IMR-90 (cell line): ENCODE measurements around the gene CTIF. TPM values are rescaled to one million over a fixed set of nuclear protein-coding genes. Genes with fewer than 3 reads are reported as not detected.

Experiments used
- ATAC-seq: fragments of 200-7000 bp; cut with Tn5 transposase; 2 replicates; pipeline ENCODE4 v1.9.1; 2020; ENCODE audit warnings: low read depth, mild to moderate bottlenecking, moderate library complexity
- BruUV-seq: library from RNA; stranded (reverse); fragments of 400-500 nt; replicated peaks from 2 replicates; lab custom pipeline; 2021; lab: Mats Ljungman, UMichigan
- CTCF ChIA-PET: fragments of 300-600 bp; formaldehyde crosslinking; extraction: SDS; loops from one replicate; lab custom pipeline; 2021; ENCODE audit warnings: antibody characterized with exemption; lab: Yijun Ruan, JAX
- POLR2A ChIA-PET: fragments of 300-600 bp; sonication (Branson Sonifier 250); formaldehyde crosslinking; loops from one replicate; lab custom pipeline; 2022; ENCODE audit warnings: antibody characterized with exemption; ENCODE audit not compliant: unreplicated experiment; lab: Charles Lee
- DNase-seq: peaks from one replicate; pipeline ENCODE4 v3.0.0; 2013
- H2AFZ ChIP-seq: replicated peaks from 2 replicates; pipeline ENCODE3; 2013; ENCODE audit warnings: low read length, mild to moderate bottlenecking; ENCODE audit not compliant: poor library complexity
- H2AK5ac ChIP-seq: 2 replicates; pipeline ENCODE4 v1.6.1; 2013; ENCODE audit warnings: low read depth, low read length, inconsistent platforms
- H2AK9ac ChIP-seq: replicated peaks from 2 replicates; pipeline ENCODE3; 2013; ENCODE audit warnings: mild to moderate bottlenecking, low read depth, low read length, moderate library complexity; ENCODE audit not compliant: poor library complexity
- H2BK120ac ChIP-seq: 2 replicates; pipeline ENCODE4 v1.6.1; 2013; ENCODE audit warnings: low read depth, low read length, inconsistent platforms
- H2BK15ac ChIP-seq: 3 replicates; pipeline ENCODE4 v1.6.1; 2013; ENCODE audit warnings: low read depth, low read length, inconsistent platforms
- H2BK20ac ChIP-seq: 2 replicates; pipeline ENCODE4 v1.6.1; 2013; ENCODE audit warnings: low read depth, mild to moderate bottlenecking, inconsistent platforms, low read length, moderate library complexity
- H2BK5ac ChIP-seq: 2 replicates; pipeline ENCODE4 v1.6.1; 2013; ENCODE audit warnings: mild to moderate bottlenecking, low read depth, low read length, inconsistent platforms; ENCODE audit not compliant: poor library complexity, severe bottlenecking
- H3K14ac ChIP-seq: replicated peaks from 2 replicates; pipeline ENCODE4 v1.6.1; 2013; ENCODE audit warnings: low read depth, low read length, inconsistent platforms
- H3K18ac ChIP-seq: 2 replicates; pipeline ENCODE4 v1.6.1; 2013; ENCODE audit warnings: low read depth, low read length, control low read depth
- H3K23ac ChIP-seq: 2 replicates; pipeline ENCODE4 v1.6.1; 2013; ENCODE audit warnings: low read depth, low read length, inconsistent platforms
- H3K27ac ChIP-seq: 2 replicates; pipeline ENCODE4 v1.5.1; 2013; ENCODE audit warnings: mild to moderate bottlenecking, control low read depth, low read length; ENCODE audit not compliant: insufficient read depth
- H3K27me3 ChIP-seq: 2 replicates; pipeline ENCODE4 v1.6.1; 2013; ENCODE audit warnings: low read length; ENCODE audit not compliant: control insufficient read depth, insufficient read depth
- H3K36me3 ChIP-seq: 2 replicates; pipeline ENCODE4 v1.6.1; 2013; ENCODE audit warnings: low read length, mixed read lengths; ENCODE audit not compliant: control insufficient read depth, insufficient read depth
- H3K4ac ChIP-seq: 2 replicates; pipeline ENCODE4 v1.6.1; 2013; ENCODE audit warnings: low read depth, low read length, inconsistent platforms
- H3K4me1 ChIP-seq: 2 replicates; pipeline ENCODE4 v1.6.1; 2013; ENCODE audit warnings: low read length, mixed read lengths; ENCODE audit not compliant: control insufficient read depth, insufficient read depth
- H3K4me2 ChIP-seq: 2 replicates; pipeline ENCODE4 v1.6.1; 2013; ENCODE audit warnings: low read depth, mild to moderate bottlenecking, control low read depth, low read length, moderate library complexity
- H3K4me3 ChIP-seq: 2 replicates; pipeline ENCODE4 v1.5.1; 2013; ENCODE audit warnings: low read depth, mild to moderate bottlenecking, control low read depth, low read length, moderate library complexity; ENCODE audit not compliant: insufficient read depth
- H3K56ac ChIP-seq: 2 replicates; pipeline ENCODE4 v1.6.1; 2013; ENCODE audit warnings: low read length, inconsistent platforms; ENCODE audit not compliant: insufficient read depth; ENCODE audit errors: extremely low read depth
- H3K79me1 ChIP-seq, 2 experiments: 2 replicates each; pipeline ENCODE4 v1.6.1; 2013; ENCODE audit warnings: low read length in 2 of 2, inconsistent platforms in 1 of 2, low read depth in 1 of 2
- H3K9ac ChIP-seq: 2 replicates; pipeline ENCODE4 v1.6.1; 2013; ENCODE audit warnings: low read depth, low read length, control low read depth
- H3K9me1 ChIP-seq: 2 replicates; pipeline ENCODE4 v1.6.1; 2013; ENCODE audit warnings: low read length, inconsistent platforms; ENCODE audit not compliant: insufficient read depth
- H3K9me3 ChIP-seq: 2 replicates; pipeline ENCODE4 v1.6.1; 2013; ENCODE audit warnings: low read length; ENCODE audit not compliant: control insufficient read depth, insufficient read depth
- H4K20me1 ChIP-seq: 2 replicates; pipeline ENCODE4 v1.6.1; 2013; ENCODE audit warnings: low read length, inconsistent platforms; ENCODE audit not compliant: insufficient read depth
- H4K5ac ChIP-seq: 2 replicates; pipeline ENCODE4 v1.6.1; 2013; ENCODE audit warnings: mild to moderate bottlenecking, low read depth, low read length, control low read depth
- H4K8ac ChIP-seq, 2 experiments: 2 replicates each; pipeline ENCODE4 v1.6.1; 2013; ENCODE audit warnings: low read depth in 2 of 2, low read length in 2 of 2, control low read depth in 1 of 2, inconsistent platforms in 1 of 2
- H4K91ac ChIP-seq: 2 replicates; pipeline ENCODE4 v1.6.1; 2013; ENCODE audit warnings: low read depth, low read length, inconsistent platforms; ENCODE audit not compliant: insufficient read depth
- BHLHE40 ChIP-seq: fragments of 150-350 bp; IDR thresholded peaks from 2 replicates; pipeline ENCODE4 v1.6.1; 2016; ENCODE audit warnings: mild to moderate bottlenecking, low read depth, low read length
- CEBPB ChIP-seq: IDR thresholded peaks from 2 replicates; pipeline ENCODE4 v1.6.1; 2012; ENCODE audit warnings: low read depth, low read length, improper control_type of control experiment
- FOS ChIP-seq: fragments of 150-350 bp; IDR thresholded peaks from 2 replicates; pipeline ENCODE4 v1.6.1; 2016; ENCODE audit warnings: low read depth, low read length
- MAFK ChIP-seq: IDR thresholded peaks from 2 replicates; pipeline ENCODE4 v1.6.1; 2012; ENCODE audit warnings: low read depth, low read length, improper control_type of control experiment
- MAZ ChIP-seq: IDR thresholded peaks from 2 replicates; pipeline ENCODE4 v1.6.1; 2012; ENCODE audit warnings: low read depth, mild to moderate bottlenecking, low read length, improper control_type of control experiment, moderate library complexity, borderline replicate concordance
- MXI1 ChIP-seq: IDR thresholded peaks from 2 replicates; pipeline ENCODE4 v1.6.1; 2012; ENCODE audit warnings: low read depth, mild to moderate bottlenecking, low read length, moderate library complexity, borderline replicate concordance
- NFE2L2 ChIP-seq: fragments of 150-350 bp; IDR thresholded peaks from 2 replicates; pipeline ENCODE4 v1.6.1; 2016; ENCODE audit warnings: low read depth, mild to moderate bottlenecking, low read length
- POLR2A ChIP-seq: IDR thresholded peaks from 2 replicates; pipeline ENCODE4 v1.6.1; 2012; ENCODE audit warnings: mild to moderate bottlenecking, low read depth, low read length
- RAD21 ChIP-seq: IDR thresholded peaks from 2 replicates; pipeline ENCODE4 v1.6.1; 2012; ENCODE audit warnings: low read length, improper control_type of control experiment
- RCOR1 ChIP-seq: IDR thresholded peaks from 2 replicates; pipeline ENCODE4 v1.6.1; 2012; ENCODE audit warnings: mild to moderate bottlenecking, low read length, improper control_type of control experiment; ENCODE audit not compliant: insufficient replicate concordance
- RFX5 ChIP-seq: IDR thresholded peaks from 2 replicates; pipeline ENCODE4 v1.8.0; 2012; ENCODE audit warnings: low read depth, mild to moderate bottlenecking, low read length, moderate library complexity
- WGBS, 2 experiments: methylation state at CpG; one replicate each; pipeline versions ENCODE4 v1.1.5 to v1.1.7; 2013; ENCODE audit warnings: missing lambda C conversion rate in 2 of 2; ENCODE audit not compliant: insufficient read length in 1 of 2; ENCODE audit errors: extremely low coverage in 2 of 2; 5-methylcytosine and 5-hydroxymethylcytosine counted together
- dilution Hi-C: fragments of 300-500 bp; cut with HindIII; formaldehyde crosslinking; loops from one replicate; pipeline ENCODE4 v1.14.3; 2018; ENCODE audit warnings: low sequenced_read_pairs; ENCODE audit not compliant: unreplicated experiment
- in situ Hi-C: fragments of 300-500 bp; cut with MboI; formaldehyde crosslinking; loops from 3 replicates; pipeline ENCODE4 v1.14.3; 2019; ENCODE audit warnings: low sequenced_read_pairs, inconsistent platforms, mixed read lengths
- intact Hi-C: fragments of 100-400 bp; cut with micrococcal nuclease; formaldehyde crosslinking; loops from 2 replicates; pipeline ENCODE4 v1.10.0; 2022
- polyA plus RNA-seq, 3 experiments: library from polyadenylated mRNA; depleted of rRNA; stranded (reverse); fragments of >200 nt; gene quantifications; 2 replicates each; pipeline ENCODE4 v1.2.3, GENCODE V29; 2012; ENCODE audit warnings: low replicate concordance in 1 of 3
- total RNA-seq: library from RNA; depleted of rRNA; stranded (reverse); fragments of >200 nt; gene quantifications from 2 replicates; pipeline ENCODE4 v1.2.3, GENCODE V29; 2012
- TF ChIP-seq, protein P1 (sequence below): conservative IDR thresholded peaks from 2 replicates; pipeline ENCODE4 v1.5.1; 2012; ENCODE audit warnings: mild to moderate bottlenecking, low read depth, low read length, improper control_type of control experiment
- TF ChIP-seq, protein P2 (sequence below): fragments of 150-350 bp; IDR thresholded peaks from 2 replicates; pipeline ENCODE4 v1.6.1; 2016; ENCODE audit warnings: low read depth, mild to moderate bottlenecking, low read length, moderate library complexity, borderline replicate concordance

The CTIF gene
- total and polyA plus RNA-seq, 2 of the 4 experiments (the other 2 are of a cell fraction), result 25.1 to 57.0 TPM

GRCh38 chr18:48835119-48835518, 296.3 kb downstream of the CTIF start (continued):
- TF ChIP-seq, protein P1, sequence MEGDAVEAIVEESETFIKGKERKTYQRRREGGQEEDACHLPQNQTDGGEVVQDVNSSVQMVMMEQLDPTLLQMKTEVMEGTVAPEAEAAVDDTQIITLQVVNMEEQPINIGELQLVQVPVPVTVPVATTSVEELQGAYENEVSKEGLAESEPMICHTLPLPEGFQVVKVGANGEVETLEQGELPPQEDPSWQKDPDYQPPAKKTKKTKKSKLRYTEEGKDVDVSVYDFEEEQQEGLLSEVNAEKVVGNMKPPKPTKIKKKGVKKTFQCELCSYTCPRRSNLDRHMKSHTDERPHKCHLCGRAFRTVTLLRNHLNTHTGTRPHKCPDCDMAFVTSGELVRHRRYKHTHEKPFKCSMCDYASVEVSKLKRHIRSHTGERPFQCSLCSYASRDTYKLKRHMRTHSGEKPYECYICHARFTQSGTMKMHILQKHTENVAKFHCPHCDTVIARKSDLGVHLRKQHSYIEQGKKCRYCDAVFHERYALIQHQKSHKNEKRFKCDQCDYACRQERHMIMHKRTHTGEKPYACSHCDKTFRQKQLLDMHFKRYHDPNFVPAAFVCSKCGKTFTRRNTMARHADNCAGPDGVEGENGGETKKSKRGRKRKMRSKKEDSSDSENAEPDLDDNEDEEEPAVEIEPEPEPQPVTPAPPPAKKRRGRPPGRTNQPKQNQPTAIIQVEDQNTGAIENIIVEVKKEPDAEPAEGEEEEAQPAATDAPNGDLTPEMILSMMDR, result no peak
- no peak for TF ChIP-seq NFE2L2

GRCh38 chr18:48835745-48836170, 296.9 kb downstream of the CTIF start:
- H3K79me1 ChIP-seq, result peaks cover 19 to 79% of the 10 kb centered on the region in 2 experiments
- peak overlapping the region; percentile 92 for H3K4ac ChIP-seq
- 0 out of 3 replicates have a peak overlapping the region, but pooled peaks have one; percentile 88 for H2BK15ac ChIP-seq
- H2BK120ac ChIP-seq, result no peak overlapping the region
- no peak overlapping the region for H3K4me3 ChIP-seq
- no peak overlapping the region for H2AFZ ChIP-seq
- intact Hi-C loops, result loop anchor here (10.0 kb wide), 1 partner anchor 399 kb away; no protein-coding TSS in a partner anchor
- H3K4me1 ChIP-seq, result peaks cover 33% of the 10 kb centered on the region
- H3K4me2 ChIP-seq, result no peak overlapping the region
- H3K27me3 ChIP-seq, result no peaks in the 10 kb centered on the region
- no peak overlapping the region for H3K27ac ChIP-seq
- no peak overlapping the region for H3K56ac ChIP-seq
- H3K9me1 ChIP-seq, result peaks cover 34% of the 10 kb centered on the region
- H4K91ac ChIP-seq, result 0 out of 2 replicates have a peak overlapping the region, but pooled peaks have one; percentile 29
- DNase-seq (no peak), ATAC-seq (no peak)
- H4K5ac ChIP-seq, result no peak overlapping the region
- peak overlapping the region; percentile 31 for H2AK9ac ChIP-seq
- H3K9ac ChIP-seq, result no peak overlapping the region
- H2BK5ac ChIP-seq, result no peak overlapping the region
- H3K23ac ChIP-seq, result no peak overlapping the region
- no peaks in the 10 kb centered on the region for H3K9me3 ChIP-seq
- peak overlapping the region; percentile 99; the same call in 1 of the 2 replicates for H2AK5ac ChIP-seq
- in situ Hi-C loops, result no loop called here
- peak overlapping the region; percentile 20; the same call in 1 of the 2 replicates for H2BK20ac ChIP-seq
- no CpG with 5 or more reads among the region's 3 CpGs for WGBS, 2 experiments
- no TSS peak for BruUV-seq
- no peak overlapping the region for H3K18ac ChIP-seq
- H3K14ac ChIP-seq, result peak overlapping the region; percentile 82; the same call in 1 of the 2 replicates
- no peaks in the 10 kb centered on the region; the same call in none of the 2 replicates for H3K36me3 ChIP-seq
- H4K8ac ChIP-seq, result no peak overlapping the region; a peak in 1 of 4 replicates
- H4K20me1 ChIP-seq, result no peaks in the 10 kb centered on the region; the same call in 1 of the 2 replicates
- ChIA-PET POLR2A (no interaction called here), CTCF (no interaction called here)
- dilution Hi-C loops, result no loop called here
- TF ChIP-seq POLR2A (no peak), CEBPB (no peak), NFE2L2 (no peak), BHLHE40 (no peak), MAFK (no peak), RAD21 (no peak), FOS (no peak), MXI1 (no peak), RFX5 (no peak), MAZ (no peak), RCOR1 (no peak)
- TF ChIP-seq, protein P2, sequence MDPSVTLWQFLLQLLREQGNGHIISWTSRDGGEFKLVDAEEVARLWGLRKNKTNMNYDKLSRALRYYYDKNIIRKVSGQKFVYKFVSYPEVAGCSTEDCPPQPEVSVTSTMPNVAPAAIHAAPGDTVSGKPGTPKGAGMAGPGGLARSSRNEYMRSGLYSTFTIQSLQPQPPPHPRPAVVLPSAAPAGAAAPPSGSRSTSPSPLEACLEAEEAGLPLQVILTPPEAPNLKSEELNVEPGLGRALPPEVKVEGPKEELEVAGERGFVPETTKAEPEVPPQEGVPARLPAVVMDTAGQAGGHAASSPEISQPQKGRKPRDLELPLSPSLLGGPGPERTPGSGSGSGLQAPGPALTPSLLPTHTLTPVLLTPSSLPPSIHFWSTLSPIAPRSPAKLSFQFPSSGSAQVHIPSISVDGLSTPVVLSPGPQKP, result no peak
